Measurements from ENCODE around the gene SPTLC1. TPM values are rescaled to one million over a fixed set of nuclear protein-coding genes. Genes with fewer than 3 reads are reported as not detected.

Gene SPTLC1
- total RNA-seq, 4 donors from 2014 or later: 124 to 132 (median 127) TPM

DNA sequence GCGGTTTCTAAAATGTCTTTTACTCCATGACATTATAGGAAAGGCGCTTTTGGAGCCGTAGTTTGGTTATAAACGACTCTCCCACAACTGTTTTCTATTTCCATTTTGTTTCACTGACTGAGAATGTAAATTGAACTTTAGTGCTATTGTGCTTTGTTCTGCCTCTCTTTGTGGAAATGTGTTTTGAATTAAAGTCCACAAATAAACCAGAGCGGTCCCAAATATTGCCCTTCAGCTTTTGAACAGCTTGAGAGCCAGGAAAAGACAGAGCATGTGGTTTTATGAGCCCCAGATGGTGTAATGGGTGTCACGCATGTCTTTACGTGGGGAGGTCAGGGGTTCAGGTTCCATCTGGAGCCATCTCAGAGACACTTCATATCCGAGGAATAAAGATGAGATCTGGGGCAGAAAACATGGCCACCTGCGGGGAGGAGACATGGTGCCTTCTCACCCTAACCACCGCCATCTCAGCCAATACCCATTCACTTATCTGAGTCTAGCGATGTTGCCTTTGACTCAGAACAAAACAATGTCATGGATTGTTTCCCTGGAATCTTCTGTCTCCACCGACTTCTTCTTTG is 122.7 kb downstream of the SPTLC1 start:
- WGBS, 2 donors: 69 to 74% methylated on average over 12 of the region's 12 CpGs
- Histone ChIP-seq H3K9me3 (no peaks in the 10 kb centered on the region), H3K27me3 (no peaks in the 10 kb centered on the region), H3K27ac (no peak overlapping the region), H3K4me1 (no peaks in the 10 kb centered on the region), H3K36me3 (no peaks in the 10 kb centered on the region), H3K4me3 (replicated peaks in 1 of 3) (no peak overlapping the region)
- intact Hi-C loops (cut with DNase I): no loop called here
- no peak for DNase-seq
- TF ChIP-seq CTCF (IDR thresholded peaks at IDR 0.05) (no peak), POLR2A (IDR thresholded peaks at IDR 0.05) (no peak)

DNA sequence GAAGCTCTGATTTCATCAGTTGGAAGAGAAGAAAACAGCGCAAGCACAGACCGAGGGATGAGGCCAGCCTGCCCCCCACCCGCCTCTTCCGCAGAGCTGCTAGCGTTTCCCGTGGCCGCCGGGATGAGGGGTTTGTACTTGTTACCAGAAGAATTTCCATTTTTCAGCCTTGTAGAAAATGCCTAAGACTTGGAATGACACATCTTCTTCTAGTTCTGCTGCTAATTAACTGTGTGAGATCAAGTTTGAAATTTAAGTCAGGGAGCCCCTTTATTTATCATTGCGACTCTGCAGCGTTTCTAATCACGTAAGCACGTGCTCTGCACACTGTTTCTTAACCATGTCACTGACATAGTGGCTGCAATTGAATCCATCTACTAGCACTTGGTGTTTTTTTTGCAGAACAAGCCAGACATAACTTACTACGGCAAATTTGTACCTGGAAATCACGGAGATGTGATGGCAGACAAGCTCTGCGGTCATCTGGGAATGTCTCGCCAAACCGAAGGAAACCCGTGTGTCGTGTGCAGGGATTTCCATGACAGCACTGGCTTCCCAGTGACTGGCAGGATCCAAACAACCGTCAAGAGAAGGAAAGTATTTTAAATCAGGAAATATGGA is 123.4 kb downstream of the SPTLC1 start:
- no peaks in the 10 kb centered on the region for H3K27me3 ChIP-seq
- TF ChIP-seq POLR2A (IDR thresholded peaks at IDR 0.05): no peak
- TF ChIP-seq CTCF (IDR thresholded peaks at IDR 0.05): no peak
- 57 to 69% methylated on average over 20 of the region's 20 CpGs for WGBS, 2 donors
- intact Hi-C loops (cut with DNase I): no loop called here
- H3K9me3 ChIP-seq: no peaks in the 10 kb centered on the region
- H3K4me1 ChIP-seq: no peaks in the 10 kb centered on the region
- H3K4me3 ChIP-seq (replicated peaks in 1 of 3): no peak overlapping the region
- no peak overlapping the region for H3K27ac ChIP-seq
- DNase-seq: no peak
- H3K36me3 ChIP-seq: no peaks in the 10 kb centered on the region

GRCh38 chr9:91986248-91986647 is 129.0 kb downstream of the SPTLC1 start:
- no peaks in the 10 kb centered on the region for H3K27me3 ChIP-seq
- H3K4me3 ChIP-seq (replicated peaks in 1 of 3): no peak overlapping the region
- TF ChIP-seq CTCF (IDR thresholded peaks at IDR 0.05): no peak
- intact Hi-C loops (cut with DNase I): no loop called here
- no peak overlapping the region for H3K27ac ChIP-seq
- WGBS, 2 donors: 89 to 100% methylated on average over 2 of the region's 2 CpGs
- no peak for DNase-seq
- H3K9me3 ChIP-seq: no peaks in the 10 kb centered on the region
- H3K36me3 ChIP-seq: no peaks in the 10 kb centered on the region
- H3K4me1 ChIP-seq: no peaks in the 10 kb centered on the region

DNA sequence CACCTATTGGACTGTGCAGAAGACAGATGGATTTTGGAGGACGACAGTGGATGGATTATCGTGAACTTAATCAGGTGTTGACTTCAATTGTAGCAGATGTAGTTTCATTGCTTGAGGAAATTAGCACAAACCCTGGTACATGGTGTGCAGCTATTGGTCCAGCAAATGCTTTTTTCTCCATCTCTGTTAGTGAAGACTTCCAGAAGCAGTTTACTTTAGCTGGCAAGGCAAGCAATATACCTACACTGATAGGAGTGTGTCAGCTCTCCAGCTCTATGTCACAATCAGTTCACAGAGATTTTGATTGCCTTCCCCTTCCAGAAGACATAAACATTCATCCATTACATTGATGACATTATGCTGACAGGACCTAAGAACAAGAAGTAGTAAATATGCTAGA is 129.5 kb downstream of the SPTLC1 start:
- no peak for DNase-seq
- intact Hi-C loops (cut with DNase I): no loop called here
- Histone ChIP-seq H3K36me3 (no peaks in the 10 kb centered on the region), H3K4me3 (replicated peaks in 1 of 3) (no peak overlapping the region), H3K27me3 (no peaks in the 10 kb centered on the region), H3K4me1 (no peaks in the 10 kb centered on the region), H3K9me3 (no peaks in the 10 kb centered on the region), H3K27ac (no peak overlapping the region)
- WGBS, 2 donors: 83 to 89% methylated on average over 2 of the region's 2 CpGs
- TF ChIP-seq CTCF (IDR thresholded peaks at IDR 0.05): no peak
- no peak for TF ChIP-seq POLR2A (IDR thresholded peaks at IDR 0.05)

Small RNA genes lying within 50 kb of the gene (small RNA-seq; reads per million reads assigned to genes)
- gene MTATP6P29 (not detected), gene MTND4LP7 (not detected)

Other genes starting within 250 kb of the SPTLC1 start
- 10 to 100 TPM in 3 of 4 donors, 1 to 10 TPM in 1; 9.5 to 17.7 (median 15.9) TPM for gene ROR2, start 165.2 kb downstream of the SPTLC1 start, total RNA-seq
- gene IARS1, start 178.3 kb upstream of the SPTLC1 start, total RNA-seq: 100 to 1,000 TPM in 2 of 4 donors, 10 to 100 TPM in 2; 85.2 to 317 (median 110) TPM
- gene NOL8, start 209.9 kb upstream of the SPTLC1 start, total RNA-seq: 10 to 100 TPM; 30.0 to 38.2 (median 33.6) TPM
- gene CENPP, start 210.5 kb upstream of the SPTLC1 start, total RNA-seq: 10 to 100 TPM in 1 of 4 donors, 1 to 10 TPM in 3; 1.5 to 11.6 (median 5.5) TPM